GM18867 (cell line): ENCODE results near the gene SFT2D2.

Experiments
- ATAC-seq: cut with Tn5 transposase; IDR thresholded peaks from one replicate; pipeline ENCODE4 v1.9.1; 2021; ENCODE audit warnings: mild to moderate bottlenecking, moderate library complexity; ENCODE audit not compliant: unreplicated experiment

SFT2D2 gene

DNA sequence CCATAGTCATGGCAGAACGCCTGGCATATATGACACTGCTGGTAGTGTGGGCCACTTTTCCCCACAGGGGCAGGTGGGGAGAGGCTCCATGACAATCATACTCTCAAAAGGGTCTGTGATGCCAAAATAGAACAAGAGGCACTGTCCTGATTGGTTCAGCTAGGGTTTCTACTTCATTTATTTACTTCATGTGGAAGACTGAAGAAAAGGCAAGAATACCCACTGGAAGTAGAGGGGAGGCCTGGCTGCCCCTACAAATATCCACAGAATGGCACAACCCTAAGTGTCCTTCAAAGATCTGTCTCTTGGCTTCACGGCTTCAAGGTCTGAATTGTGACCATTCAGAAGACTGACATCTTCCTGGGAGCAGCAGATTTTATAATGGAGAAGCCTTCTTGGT lies 4.5 kb upstream of the SFT2D2 start:
- no peak for ATAC-seq

DNA sequence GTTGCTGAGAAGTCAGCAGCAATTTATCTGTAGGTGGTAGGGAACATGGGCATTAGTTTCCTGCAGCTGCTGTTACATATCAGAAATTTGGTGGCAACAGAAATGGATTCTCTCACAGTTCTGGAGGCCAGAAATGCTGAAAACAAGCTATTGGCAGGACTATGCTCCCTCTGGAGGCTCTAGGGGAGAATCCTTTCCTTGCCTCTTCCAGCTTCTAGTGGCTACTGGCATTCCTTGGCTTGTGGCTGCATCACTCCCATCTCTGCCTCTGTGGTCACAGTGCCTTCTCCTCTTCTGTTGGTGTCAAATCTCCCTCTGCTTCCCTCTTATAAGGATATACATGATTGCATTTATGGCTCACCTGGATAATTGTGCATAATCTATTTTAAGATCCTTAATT lies 2.5 kb upstream of the SFT2D2 start:
- ATAC-seq, result no peak

GRCh38 chr1:168223681-168224540 lies 1.9 kb upstream of the SFT2D2 start:
- ATAC-seq, result no peak

DNA sequence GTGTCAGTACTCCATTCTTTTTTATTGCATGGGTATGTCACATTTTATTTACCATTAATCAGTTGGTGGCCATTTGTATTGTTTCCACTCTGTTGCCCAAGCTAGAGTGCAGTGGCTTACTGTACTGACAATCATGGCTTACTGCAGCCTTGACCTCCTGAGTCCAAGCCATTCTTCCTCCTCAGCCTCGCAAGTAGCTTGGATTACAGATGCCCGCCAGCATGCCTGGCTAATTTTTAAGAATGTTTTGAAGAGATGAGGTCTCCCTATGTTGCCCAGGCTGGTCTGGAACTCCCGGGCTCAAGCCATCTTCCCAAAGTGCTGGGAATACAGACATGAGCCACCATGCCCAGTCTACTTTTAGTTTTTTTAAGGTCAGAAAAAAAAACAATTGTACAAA lies 813 bp upstream of the SFT2D2 start:
- ATAC-seq, result no peak

DNA sequence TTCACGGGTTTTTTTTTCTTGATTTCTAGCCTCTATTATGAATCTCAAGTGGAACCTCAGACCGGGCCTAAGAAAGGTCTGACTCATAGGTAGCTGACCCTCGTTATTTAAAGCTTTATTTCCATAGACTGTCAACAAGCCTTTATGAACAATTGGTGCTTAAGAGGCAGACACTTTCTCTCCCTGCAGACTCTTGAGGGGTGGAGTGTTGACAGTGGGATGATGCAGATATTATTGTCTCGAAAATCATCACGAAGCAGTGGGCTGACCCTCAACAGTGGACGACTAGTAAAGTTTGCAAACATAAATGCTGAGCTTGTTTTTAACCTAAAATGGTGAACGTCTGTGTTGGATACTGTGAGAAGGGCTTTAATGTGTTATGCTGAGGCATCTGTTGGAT lies 1.8 kb downstream of the SFT2D2 start:
- ATAC-seq, result peak; percentile 27

DNA sequence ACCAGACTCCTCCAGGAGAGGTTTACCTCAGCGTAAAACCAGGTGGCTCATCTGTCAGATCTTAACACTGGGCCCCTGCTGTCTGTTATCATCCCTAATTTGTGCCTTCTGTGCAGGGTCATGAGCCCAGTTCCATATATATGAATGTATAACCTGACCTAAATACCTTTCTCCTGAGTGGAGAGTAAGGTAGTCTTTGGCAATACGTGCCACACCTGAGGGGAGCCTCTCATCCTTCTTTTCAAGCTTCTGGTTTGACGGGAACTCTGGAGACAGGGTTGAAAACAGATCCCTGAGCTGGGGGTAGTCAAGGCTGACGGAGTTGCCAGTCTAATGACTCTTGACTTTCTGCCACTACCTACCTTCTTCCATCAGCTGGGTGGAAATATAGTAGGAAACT lies 4.1 kb downstream of the SFT2D2 start:
- ATAC-seq, result no peak

- ATAC-seq, result no peak
Measured at GRCh38 chr1:168230709-168231108, 4.9 kb downstream of the SFT2D2 start.

DNA sequence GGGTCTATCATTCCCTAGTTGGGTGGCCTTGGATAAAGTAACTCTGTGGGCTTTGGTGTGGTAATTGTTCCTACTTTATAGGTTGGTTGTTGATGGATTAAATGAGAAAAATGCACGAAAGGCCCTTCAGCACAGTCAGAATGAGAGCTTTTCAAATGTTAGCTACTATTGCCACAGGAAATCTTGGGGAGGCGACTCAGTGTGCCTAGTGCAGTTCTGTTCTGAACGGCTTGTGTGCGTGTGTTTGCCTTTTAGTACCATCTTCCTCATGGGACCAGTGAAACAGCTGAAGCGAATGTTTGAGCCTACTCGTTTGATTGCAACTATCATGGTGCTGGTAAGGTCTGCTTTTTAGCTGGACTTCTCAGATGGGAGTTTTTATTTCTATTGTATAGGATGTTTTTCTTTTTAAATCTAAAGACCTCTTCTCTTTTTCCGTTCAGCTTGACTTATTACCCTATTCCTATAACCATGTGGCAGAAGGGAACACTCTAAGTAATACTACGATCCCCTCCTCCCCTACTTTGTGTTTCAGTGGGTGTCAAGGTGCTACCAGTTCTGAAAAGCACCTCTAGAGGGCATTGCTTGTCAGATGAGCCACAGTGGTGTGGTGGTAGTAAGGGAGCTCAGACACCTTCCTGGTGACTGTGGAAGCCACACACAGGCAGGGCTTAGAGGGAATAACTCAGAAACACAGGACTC lies 9.2 kb downstream of the SFT2D2 start:
- peak; percentile 91 for ATAC-seq

DNA sequence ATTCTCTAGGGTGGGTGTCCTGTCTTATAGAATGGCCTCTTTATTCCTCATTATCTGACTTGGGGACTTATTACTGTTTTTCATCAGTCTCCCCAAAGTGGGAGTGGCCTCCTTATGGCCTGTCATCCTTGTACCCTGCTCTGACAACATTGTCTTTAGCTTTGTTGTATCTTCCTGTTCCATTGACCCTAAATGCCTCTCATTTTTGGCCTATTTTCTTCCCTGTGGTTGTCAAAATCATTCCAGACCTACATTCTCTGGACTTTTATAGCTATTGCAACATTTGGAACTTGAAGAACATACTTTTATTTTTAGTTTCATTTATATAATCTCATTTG lies 9.7 kb downstream of the SFT2D2 start:
- no peak for ATAC-seq

GRCh38 chr1:168235937-168236336 lies 10.1 kb downstream of the SFT2D2 start:
- no peak for ATAC-seq

- no peak for ATAC-seq
Measured at GRCh38 chr1:168236836-168237611, 11.2 kb downstream of the SFT2D2 start.

GRCh38 chr1:168243198-168243597 lies 17.4 kb downstream of the SFT2D2 start:
- no peak for ATAC-seq

DNA sequence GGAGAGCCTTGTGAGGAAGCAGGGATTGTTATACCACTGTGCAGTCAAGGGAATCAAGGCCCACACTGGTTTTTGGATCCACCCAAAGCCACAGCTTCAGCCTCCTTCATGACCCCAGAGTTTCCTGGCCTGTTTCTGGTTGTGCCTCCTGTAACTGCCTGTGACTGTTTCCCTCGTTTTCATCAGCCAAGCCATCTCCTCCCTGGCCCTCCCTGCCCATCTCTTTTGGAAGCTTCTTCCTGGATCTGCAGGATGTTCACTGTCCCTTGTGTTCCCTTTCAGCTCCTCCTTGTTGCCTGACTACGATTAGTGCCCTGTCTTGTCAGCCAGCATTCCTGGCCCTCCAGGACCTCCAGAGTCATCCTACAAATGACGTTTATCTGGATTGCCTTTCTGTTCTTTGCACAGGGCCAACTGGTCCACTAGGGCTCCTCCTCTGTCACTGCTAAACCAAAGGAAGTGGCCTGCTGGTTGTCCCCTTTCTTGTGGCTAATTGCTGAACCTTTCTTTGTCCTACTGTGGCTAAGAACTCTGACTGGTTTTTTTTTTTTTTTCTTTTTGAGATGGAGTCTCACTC lies 17.9 kb downstream of the SFT2D2 start:
- no peak for ATAC-seq

DNA sequence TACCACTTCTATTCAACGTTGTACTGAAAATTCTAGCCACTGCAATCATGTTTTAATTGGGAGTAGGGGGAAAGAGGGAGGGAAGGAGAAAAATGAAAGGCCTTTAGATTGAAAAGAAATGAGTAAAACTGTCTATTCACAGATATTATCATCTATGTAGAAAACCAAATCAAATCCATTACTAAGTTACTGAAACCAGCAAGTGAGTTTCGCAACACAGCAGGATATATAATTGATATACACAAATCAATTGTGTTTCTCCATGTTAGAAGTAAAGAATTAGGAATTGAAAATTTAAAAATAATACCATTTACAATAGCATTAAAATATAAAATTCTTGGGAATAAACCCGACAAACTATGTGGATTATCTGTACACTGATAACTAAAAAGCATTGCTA lies 19.2 kb downstream of the SFT2D2 start:
- no peak for ATAC-seq

DNA sequence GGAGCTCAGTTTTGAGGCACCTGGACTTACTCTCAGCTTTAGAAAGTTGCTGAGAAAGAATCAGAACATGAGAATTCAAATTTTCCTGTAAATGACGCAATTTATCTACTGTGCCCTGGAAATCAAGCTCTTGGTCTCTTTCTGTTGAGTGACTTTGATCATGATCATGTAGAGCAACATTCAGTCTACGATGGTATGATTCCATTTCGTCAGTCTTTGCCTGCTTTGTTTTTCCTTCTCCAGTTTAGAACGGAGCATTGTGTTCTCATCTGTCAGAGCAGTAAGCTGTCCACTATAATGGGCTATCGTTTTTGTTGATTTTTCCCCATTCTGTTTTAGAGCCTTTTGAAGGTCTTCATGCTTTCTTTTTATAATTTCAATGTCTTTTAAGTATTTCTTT lies 20.7 kb downstream of the SFT2D2 start:
- no peak for ATAC-seq

GRCh38 chr1:168252204-168252733 lies 26.5 kb downstream of the SFT2D2 start:
- no peak for ATAC-seq

DNA sequence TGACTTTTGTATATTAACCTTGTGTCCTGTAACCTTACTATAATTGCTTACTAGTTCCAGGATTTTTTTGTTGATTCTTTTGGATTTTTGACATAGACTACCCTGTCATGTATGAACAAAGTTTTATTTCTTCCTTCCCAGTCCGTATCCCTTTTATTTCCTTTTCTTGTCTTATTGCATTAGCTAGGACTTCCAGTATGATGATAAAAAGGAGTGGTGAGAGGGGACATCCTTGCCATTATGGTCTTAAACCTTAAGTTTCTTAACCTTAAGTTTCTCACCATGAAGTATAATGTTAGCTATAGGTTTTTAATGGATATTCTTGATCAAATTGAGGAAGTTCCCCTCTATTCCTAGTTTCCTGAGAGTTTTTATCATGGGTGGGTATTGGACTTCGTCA lies 30.4 kb downstream of the SFT2D2 start:
- no peak for ATAC-seq

- ATAC-seq, result no peak
Measured at GRCh38 chr1:168257397-168257796, 31.6 kb downstream of the SFT2D2 start.

- no peak for ATAC-seq
Measured at GRCh38 chr1:168259567-168259966, 33.8 kb downstream of the SFT2D2 start.

GRCh38 chr1:168260393-168260792 lies 34.6 kb downstream of the SFT2D2 start:
- no peak for ATAC-seq

DNA sequence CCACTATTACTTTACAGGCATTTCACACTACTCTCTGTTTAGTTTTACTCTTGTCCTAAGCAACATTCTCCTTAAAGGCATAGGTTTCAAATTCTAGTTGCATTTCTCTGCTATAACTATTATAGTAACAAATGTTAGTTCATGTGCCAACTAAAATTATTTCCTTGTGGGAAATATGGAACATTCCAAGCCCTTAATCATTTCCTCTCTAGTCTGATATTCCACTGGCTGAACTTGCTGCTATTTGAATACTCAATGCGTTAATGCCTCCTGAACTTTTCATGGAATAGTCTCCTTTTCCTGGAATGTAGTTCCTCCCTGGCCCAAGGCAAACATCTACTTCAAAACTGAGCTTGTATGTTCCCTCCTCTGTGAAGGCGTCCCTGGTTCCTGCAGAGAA lies 35.6 kb downstream of the SFT2D2 start:
- ATAC-seq, result no peak
